ENCODE data around the gene CNTNAP5. TPM values are rescaled to one million over a fixed set of nuclear protein-coding genes. Genes with fewer than 3 reads are reported as not detected.

The CNTNAP5 gene
- total and polyA plus RNA-seq, 9 of the 15 experiments (the other 6 are each of a cell fraction or from before 2014, with no cell fraction given) = not detected

DNA sequence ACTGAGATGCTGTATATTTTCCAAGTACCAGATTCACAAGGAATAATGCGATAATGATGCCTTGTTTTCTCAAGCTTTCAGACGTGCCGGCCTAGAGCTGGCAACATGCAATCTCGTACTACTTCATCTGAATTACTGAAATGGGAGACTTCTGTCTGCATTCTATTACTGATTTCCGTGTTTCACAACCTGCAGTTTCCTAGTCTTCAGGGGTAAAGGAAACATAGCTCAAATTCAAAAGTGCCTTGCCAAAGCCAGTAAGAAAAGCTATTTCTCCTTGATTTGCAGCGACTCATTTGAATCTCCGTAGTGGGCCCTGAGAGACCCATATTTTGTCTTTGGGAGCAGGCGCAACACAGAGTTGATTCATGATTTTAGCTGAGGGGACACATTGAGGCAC is 289.0 kb downstream of the CNTNAP5 start (continued):
- TF ChIP-seq MEF2D (tag; conservative IDR thresholded peaks at IDR 0.05; ENCODE audit: low read depth) = no peak
- TF ChIP-seq ZNF384 (IDR thresholded peaks at IDR 0.05; ENCODE audit: low read depth, low read length) = no peak

DNA sequence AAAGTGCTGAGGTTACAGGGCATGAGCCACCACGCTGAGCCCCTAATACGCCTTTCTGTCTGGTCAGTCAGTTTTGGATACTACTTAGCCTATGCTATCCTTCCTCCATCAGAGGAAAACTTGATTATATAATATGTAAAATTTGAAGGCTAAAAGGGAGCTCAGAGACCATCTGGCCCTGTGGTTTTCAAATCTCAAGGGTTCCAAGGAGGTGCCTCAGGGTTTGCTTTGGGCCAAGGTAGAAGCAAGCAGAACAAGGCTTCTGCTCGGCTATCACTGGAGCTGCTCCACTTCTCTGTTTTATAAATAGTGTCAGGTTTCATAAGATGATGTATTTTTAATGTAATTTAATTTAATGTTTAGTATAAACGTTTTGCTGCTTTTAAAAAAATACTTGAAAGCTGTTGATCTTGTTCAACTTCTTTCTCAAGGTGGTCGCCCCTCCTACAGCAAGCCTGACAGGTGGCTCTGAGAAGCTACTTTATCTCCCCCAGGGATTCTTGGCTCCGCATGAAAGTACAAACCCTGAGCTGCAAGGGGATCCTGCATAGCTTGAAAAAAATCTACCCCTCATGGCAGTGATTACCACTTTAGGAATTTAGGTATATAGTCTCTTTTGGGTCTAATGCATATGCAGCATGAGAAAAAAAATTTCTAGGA is 290.3 kb downstream of the CNTNAP5 start:
- no peak for FAIRE-seq
- H3K9ac ChIP-seq (ENCODE audit: insufficient read depth in 1 of 2, low read depth in 2 of 2, low read length in 2 of 2) = no peak overlapping the region
- in situ Hi-C loops (cut with MboI) = no loop called here

More for the DNA sequence above, 290.3 kb downstream of the CNTNAP5 start:
- H3K9me1 ChIP-seq (ENCODE audit: control insufficient read depth, insufficient read depth, low read length) = no peaks in the 10 kb centered on the region
- 0% methylated on average over 6 of the region's 6 CpGs for WGBS (ENCODE audit: insufficient coverage, low coverage, missing lambda C conversion rate)
- H3K4me1 ChIP-seq (replicated peaks in 1 of 2; ENCODE audit: control insufficient read depth in 2 of 2, insufficient read depth in 2 of 2, low read length in 2 of 2) = no peaks in the 10 kb centered on the region
- H3K36me3 ChIP-seq (ENCODE audit: control insufficient read depth, insufficient read depth, low read length) = no peaks in the 10 kb centered on the region
- no peak overlapping the region for H3K27ac ChIP-seq (ENCODE audit: extremely low read depth, low read depth, low read length)
- no peaks in the 10 kb centered on the region for H3K9me3 ChIP-seq (replicated peaks; ENCODE audit: control insufficient read depth, insufficient read depth, low read depth, low read length)
- CTCF ChIA-PET (ENCODE audit: low intra/inter-chr PET ratio) = no interaction called here
- no peaks in the 10 kb centered on the region for H3K79me2 ChIP-seq (ENCODE audit: control insufficient read depth, insufficient read depth, low read length)
- no peak overlapping the region for H3K4me2 ChIP-seq (ENCODE audit: insufficient read depth, low read length)
- no peak for ATAC-seq
- intact Hi-C loops (cut with micrococcal nuclease) = no loop called here
- DNase-seq (ENCODE audit: extremely low read depth in 1 of 4, low spot score in 3 of 4) = no peak
- H3K27me3 ChIP-seq (ENCODE audit: control insufficient read depth in 2 of 2, insufficient read depth in 2 of 2, low read length in 2 of 2) = no peaks in the 10 kb centered on the region
- TF ChIP-seq, protein P1, sequence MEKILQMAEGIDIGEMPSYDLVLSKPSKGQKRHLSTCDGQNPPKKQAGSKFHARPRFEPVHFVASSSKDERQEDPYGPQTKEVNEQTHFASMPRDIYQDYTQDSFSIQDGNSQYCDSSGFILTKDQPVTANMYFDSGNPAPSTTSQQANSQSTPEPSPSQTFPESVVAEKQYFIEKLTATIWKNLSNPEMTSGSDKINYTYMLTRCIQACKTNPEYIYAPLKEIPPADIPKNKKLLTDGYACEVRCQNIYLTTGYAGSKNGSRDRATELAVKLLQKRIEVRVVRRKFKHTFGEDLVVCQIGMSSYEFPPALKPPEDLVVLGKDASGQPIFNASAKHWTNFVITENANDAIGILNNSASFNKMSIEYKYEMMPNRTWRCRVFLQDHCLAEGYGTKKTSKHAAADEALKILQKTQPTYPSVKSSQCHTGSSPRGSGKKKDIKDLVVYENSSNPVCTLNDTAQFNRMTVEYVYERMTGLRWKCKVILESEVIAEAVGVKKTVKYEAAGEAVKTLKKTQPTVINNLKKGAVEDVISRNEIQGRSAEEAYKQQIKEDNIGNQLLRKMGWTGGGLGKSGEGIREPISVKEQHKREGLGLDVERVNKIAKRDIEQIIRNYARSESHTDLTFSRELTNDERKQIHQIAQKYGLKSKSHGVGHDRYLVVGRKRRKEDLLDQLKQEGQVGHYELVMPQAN (IDR thresholded peaks at IDR 0.05; ENCODE audit: borderline replicate concordance) = no peak
- TF ChIP-seq, protein P2, sequence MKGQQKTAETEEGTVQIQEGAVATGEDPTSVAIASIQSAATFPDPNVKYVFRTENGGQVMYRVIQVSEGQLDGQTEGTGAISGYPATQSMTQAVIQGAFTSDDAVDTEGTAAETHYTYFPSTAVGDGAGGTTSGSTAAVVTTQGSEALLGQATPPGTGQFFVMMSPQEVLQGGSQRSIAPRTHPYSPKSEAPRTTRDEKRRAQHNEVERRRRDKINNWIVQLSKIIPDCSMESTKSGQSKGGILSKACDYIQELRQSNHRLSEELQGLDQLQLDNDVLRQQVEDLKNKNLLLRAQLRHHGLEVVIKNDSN (CRISPR knock-in tag; IDR thresholded peaks at IDR 0.05) = no peak
- POLR2A ChIA-PET = no interaction called here
- no peak overlapping the region for H2AFZ ChIP-seq (ENCODE audit: low read depth, low read length)
- no peaks in the 10 kb centered on the region for H4K20me1 ChIP-seq (replicated peaks; ENCODE audit: control insufficient read depth, insufficient read depth, low read length)
- no peak overlapping the region for H3K4me3 ChIP-seq
- BruUV-seq (replicated peaks) = no TSS peak

All from K562 (cell line).